ENCODE measurements around the gene CDC14C.
A peak's percentile ranks its signal among the peaks of the same experiment; 100 is the strongest.

Gene CDC14C

DNA sequence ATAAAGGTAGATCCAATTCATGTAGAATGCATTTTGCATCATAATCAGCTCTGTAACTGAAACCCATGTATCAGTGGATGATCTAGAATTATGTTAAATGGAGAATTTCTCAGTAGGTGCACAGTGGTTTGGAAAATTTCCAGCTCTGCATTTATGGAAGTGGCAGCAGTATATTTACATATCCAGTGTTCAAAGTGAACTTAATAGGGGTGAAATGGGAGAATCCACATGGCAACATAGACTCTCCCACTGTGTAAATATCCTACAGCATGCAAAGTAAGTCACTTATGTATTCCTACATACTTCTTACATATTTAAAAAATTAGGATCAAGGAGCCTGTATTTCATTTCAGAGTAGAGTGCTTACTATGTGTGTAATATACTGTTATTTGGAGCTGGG lies 35.3 kb downstream of the CDC14C start:
- no peaks in the 10 kb centered on the region for H3K27me3 ChIP-seq (ENCODE audit: insufficient read depth, poor library complexity, severe bottlenecking)
- DNase-seq (ENCODE audit: low read depth in 1 of 2, low spot score in 1 of 2), result no peak
- TF ChIP-seq, protein P1, sequence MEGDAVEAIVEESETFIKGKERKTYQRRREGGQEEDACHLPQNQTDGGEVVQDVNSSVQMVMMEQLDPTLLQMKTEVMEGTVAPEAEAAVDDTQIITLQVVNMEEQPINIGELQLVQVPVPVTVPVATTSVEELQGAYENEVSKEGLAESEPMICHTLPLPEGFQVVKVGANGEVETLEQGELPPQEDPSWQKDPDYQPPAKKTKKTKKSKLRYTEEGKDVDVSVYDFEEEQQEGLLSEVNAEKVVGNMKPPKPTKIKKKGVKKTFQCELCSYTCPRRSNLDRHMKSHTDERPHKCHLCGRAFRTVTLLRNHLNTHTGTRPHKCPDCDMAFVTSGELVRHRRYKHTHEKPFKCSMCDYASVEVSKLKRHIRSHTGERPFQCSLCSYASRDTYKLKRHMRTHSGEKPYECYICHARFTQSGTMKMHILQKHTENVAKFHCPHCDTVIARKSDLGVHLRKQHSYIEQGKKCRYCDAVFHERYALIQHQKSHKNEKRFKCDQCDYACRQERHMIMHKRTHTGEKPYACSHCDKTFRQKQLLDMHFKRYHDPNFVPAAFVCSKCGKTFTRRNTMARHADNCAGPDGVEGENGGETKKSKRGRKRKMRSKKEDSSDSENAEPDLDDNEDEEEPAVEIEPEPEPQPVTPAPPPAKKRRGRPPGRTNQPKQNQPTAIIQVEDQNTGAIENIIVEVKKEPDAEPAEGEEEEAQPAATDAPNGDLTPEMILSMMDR (IDR thresholded peaks at IDR 0.05; ENCODE audit: insufficient read depth, low read length), result no peak
- TF ChIP-seq, protein P2, sequence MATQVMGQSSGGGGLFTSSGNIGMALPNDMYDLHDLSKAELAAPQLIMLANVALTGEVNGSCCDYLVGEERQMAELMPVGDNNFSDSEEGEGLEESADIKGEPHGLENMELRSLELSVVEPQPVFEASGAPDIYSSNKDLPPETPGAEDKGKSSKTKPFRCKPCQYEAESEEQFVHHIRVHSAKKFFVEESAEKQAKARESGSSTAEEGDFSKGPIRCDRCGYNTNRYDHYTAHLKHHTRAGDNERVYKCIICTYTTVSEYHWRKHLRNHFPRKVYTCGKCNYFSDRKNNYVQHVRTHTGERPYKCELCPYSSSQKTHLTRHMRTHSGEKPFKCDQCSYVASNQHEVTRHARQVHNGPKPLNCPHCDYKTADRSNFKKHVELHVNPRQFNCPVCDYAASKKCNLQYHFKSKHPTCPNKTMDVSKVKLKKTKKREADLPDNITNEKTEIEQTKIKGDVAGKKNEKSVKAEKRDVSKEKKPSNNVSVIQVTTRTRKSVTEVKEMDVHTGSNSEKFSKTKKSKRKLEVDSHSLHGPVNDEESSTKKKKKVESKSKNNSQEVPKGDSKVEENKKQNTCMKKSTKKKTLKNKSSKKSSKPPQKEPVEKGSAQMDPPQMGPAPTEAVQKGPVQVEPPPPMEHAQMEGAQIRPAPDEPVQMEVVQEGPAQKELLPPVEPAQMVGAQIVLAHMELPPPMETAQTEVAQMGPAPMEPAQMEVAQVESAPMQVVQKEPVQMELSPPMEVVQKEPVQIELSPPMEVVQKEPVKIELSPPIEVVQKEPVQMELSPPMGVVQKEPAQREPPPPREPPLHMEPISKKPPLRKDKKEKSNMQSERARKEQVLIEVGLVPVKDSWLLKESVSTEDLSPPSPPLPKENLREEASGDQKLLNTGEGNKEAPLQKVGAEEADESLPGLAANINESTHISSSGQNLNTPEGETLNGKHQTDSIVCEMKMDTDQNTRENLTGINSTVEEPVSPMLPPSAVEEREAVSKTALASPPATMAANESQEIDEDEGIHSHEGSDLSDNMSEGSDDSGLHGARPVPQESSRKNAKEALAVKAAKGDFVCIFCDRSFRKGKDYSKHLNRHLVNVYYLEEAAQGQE (IDR thresholded peaks at IDR 0.05; ENCODE audit: insufficient replicate concordance, low read depth), result no peak
- TF ChIP-seq SPI1 (IDR thresholded peaks at IDR 0.05; ENCODE audit: borderline replicate concordance, low read depth), result no peak
- TF ChIP-seq GABPA (IDR thresholded peaks at IDR 0.05; ENCODE audit: low read depth), result no peak
- no peak overlapping the region for H3K4me3 ChIP-seq (replicated peaks; ENCODE audit: insufficient read depth, low read length)
- no peak overlapping the region for H3K27ac ChIP-seq (replicated peaks)

DNA sequence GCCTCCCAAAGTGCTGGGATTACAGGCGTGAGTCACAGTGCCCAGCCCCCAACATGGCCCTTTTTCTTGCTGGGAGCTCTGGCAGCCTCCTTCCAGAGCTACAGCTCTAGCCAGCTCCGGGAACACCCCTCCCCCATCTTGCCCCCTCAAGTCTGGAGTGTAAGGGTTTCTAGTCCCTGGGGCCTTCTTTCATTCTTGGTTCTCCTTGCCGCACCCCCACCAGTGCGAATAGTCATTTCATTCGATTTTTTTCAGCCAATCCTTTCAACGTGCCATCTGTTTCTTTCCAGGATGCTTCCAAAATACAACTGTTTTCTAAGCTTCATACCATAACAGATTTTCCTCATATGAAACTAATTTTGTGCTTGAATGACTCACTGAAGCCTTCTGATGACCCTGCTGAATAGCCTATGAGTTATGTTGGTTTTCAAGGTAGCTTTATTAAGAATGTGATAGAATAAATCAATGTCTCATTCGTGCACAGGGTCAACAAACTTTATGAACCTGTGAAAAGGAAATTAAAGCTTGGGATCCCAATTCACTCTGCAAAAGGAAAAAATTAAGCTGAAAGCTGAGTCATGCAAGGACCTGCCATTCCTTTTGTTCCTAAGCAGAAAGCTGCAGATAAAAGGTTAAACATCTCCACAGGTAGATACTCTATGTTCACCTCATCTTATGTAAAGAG lies 38.6 kb downstream of the CDC14C start:
- no peak overlapping the region for H3K27ac ChIP-seq (replicated peaks)
- no peak for DNase-seq (ENCODE audit: low read depth in 1 of 2, low spot score in 1 of 2)
- TF ChIP-seq POLR2AphosphoS5 (IDR thresholded peaks at IDR 0.05; ENCODE audit: low read depth) (no peak), SPI1 (IDR thresholded peaks at IDR 0.05; ENCODE audit: borderline replicate concordance, low read depth) (no peak), GABPA (IDR thresholded peaks at IDR 0.05; ENCODE audit: low read depth) (no peak)
- TF ChIP-seq, protein P2 (IDR thresholded peaks at IDR 0.05; ENCODE audit: insufficient replicate concordance, low read depth), result no peak
- TF ChIP-seq, protein P1 (IDR thresholded peaks at IDR 0.05; ENCODE audit: insufficient read depth, low read length), result no peak
- no peaks in the 10 kb centered on the region for H3K27me3 ChIP-seq (ENCODE audit: insufficient read depth, poor library complexity, severe bottlenecking)
- no peak overlapping the region for H3K4me3 ChIP-seq (replicated peaks; ENCODE audit: insufficient read depth, low read length)

DNA sequence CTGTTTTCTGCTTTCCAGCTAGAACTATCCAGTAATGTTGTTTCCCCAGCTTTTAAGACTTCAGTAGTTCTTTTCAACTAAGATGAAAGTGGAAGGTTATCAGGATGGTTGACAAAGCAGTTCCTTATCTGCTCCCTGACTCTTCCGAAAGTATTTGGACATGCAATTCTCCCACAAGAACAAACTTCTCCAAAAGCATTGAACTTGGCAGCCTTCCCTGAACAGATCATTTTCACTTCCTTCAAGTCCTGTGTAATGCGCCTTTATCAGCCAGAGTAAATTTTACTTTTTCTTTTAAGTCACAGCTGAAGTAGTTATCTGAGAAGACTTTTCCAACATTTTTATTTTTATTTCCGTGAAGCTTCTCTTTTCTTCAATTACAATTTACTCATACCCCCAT lies 39.7 kb downstream of the CDC14C start:
- DNase-seq (ENCODE audit: low read depth in 1 of 2, low spot score in 1 of 2), result peak; percentile 13 to 28
- Histone ChIP-seq H3K27ac (replicated peaks) (no peak overlapping the region), H3K4me3 (replicated peaks; ENCODE audit: insufficient read depth, low read length) (no peak overlapping the region), H3K27me3 (ENCODE audit: insufficient read depth, poor library complexity, severe bottlenecking) (no peaks in the 10 kb centered on the region)
- TF ChIP-seq GABPA (IDR thresholded peaks at IDR 0.05; ENCODE audit: low read depth), result no peak
- TF ChIP-seq, protein P2 (IDR thresholded peaks at IDR 0.05; ENCODE audit: insufficient replicate concordance, low read depth), result no peak
- TF ChIP-seq SPI1 (IDR thresholded peaks at IDR 0.05; ENCODE audit: borderline replicate concordance, low read depth), result no peak
- TF ChIP-seq, protein P1 (IDR thresholded peaks at IDR 0.05; ENCODE audit: insufficient read depth, low read length), result no peak
- TF ChIP-seq POLR2AphosphoS5 (IDR thresholded peaks at IDR 0.05; ENCODE audit: low read depth), result no peak

Data from HL-60 (cell line).